AG04450 (cell line): ENCODE data around the gene OR8A1. TPM values are rescaled to one million over a fixed set of nuclear protein-coding genes. Genes with fewer than 3 reads are reported as not detected.

ENCODE experiments used
- CTCF ChIA-PET: fragments of 300-600, 350-600 bp; formaldehyde crosslinking; extraction: SDS; loops from one replicate; lab custom pipeline; 2022; ENCODE audit warnings: antibody characterized with exemption, inconsistent platforms; lab: Charles Lee
- POLR2A ChIA-PET: fragments of 350-600 bp; formaldehyde crosslinking; extraction: SDS; loops from one replicate; lab custom pipeline; 2021; ENCODE audit warnings: antibody characterized with exemption, inconsistent platforms; lab: Yijun Ruan, JAX
- DNase-seq: peaks from one replicate; pipeline ENCODE4 v3.0.0-alpha.2; 2011; ENCODE audit warnings: low read depth, low spot score
- H3K27ac ChIP-seq: one replicate; pipeline ENCODE4 v1.5.1; 2012; ENCODE audit warnings: low read depth, low read length, control low read depth
- H3K27me3 ChIP-seq: one replicate; pipeline ENCODE4 v1.6.0; 2012; ENCODE audit warnings: low read length; ENCODE audit not compliant: control insufficient read depth, insufficient read depth
- H3K4me3 ChIP-seq: 2 replicates; pipeline ENCODE4 v1.5.1; 2011; ENCODE audit warnings: mild to moderate bottlenecking, low read depth, low read length, control low read depth
- H3K9me3 ChIP-seq: 2 replicates; pipeline ENCODE4 v1.5.1; 2012; ENCODE audit warnings: low read length; ENCODE audit not compliant: control insufficient read depth, insufficient read depth
- polyA plus RNA-seq: library from polyadenylated mRNA; depleted of rRNA; stranded (reverse); fragments of >200 nt; gene quantifications from 2 replicates; pipeline ENCODE4 v1.2.3, GENCODE V29; 2011
- TF ChIP-seq, protein P1 (sequence below): IDR thresholded peaks from 2 replicates; pipeline ENCODE4 v1.5.1; 2011; ENCODE audit warnings: low read depth, low read length, control low read depth, inconsistent platforms

The OR8A1 gene
- polyA plus RNA-seq, 1 experiment = not detected

DNA sequence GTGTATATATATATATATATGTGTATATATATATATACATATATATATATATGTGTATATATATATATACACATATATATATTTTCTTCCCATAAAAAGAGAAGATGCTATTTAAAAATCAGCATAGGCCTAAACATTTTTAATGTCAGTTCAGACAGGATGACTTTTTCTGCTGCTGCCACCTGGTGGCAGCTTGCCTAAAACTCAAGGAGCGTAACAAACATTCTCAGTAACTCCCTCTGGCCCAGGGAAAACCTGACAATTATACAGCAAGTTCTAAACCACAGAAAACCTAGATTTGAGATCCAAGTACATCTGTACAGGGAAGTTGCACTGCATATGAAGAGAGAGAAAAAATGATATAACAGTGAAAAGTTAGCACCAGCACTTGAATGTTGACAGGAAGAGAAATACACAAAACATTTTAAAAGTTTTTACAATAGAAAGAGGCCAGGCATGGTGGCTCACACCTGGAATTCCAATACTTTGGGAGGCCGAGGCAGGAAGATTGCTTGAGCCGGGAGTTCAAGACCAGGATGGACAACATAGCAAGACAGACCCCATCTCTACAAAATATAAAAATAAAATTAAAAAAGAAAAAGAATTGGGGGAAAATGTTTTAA is 16.6 kb downstream of the OR8A1 start:
- Histone ChIP-seq H3K27ac (no peak overlapping the region), H3K27me3 (peaks cover 10% of the 10 kb centered on the region), H3K4me3 (no peak overlapping the region), H3K9me3 (no peaks in the 10 kb centered on the region)
- ChIA-PET CTCF (interaction anchor here (0.6 to 4.0 kb wide), 19 partner anchors 10 to 523 kb away, joined by 3 to 117 read pairs (median 3); no protein-coding TSS in a partner anchor), POLR2A (no interaction called here)
- peak; percentile 23 for DNase-seq
- TF ChIP-seq, protein P1, sequence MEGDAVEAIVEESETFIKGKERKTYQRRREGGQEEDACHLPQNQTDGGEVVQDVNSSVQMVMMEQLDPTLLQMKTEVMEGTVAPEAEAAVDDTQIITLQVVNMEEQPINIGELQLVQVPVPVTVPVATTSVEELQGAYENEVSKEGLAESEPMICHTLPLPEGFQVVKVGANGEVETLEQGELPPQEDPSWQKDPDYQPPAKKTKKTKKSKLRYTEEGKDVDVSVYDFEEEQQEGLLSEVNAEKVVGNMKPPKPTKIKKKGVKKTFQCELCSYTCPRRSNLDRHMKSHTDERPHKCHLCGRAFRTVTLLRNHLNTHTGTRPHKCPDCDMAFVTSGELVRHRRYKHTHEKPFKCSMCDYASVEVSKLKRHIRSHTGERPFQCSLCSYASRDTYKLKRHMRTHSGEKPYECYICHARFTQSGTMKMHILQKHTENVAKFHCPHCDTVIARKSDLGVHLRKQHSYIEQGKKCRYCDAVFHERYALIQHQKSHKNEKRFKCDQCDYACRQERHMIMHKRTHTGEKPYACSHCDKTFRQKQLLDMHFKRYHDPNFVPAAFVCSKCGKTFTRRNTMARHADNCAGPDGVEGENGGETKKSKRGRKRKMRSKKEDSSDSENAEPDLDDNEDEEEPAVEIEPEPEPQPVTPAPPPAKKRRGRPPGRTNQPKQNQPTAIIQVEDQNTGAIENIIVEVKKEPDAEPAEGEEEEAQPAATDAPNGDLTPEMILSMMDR = peak; percentile 74

- no peaks in the 10 kb centered on the region for H3K9me3 ChIP-seq
- POLR2A ChIA-PET = no interaction called here
- H3K27ac ChIP-seq = no peak overlapping the region
- DNase-seq = no peak
- CTCF ChIA-PET = no interaction called here
- TF ChIP-seq, protein P1 = no peak
- peaks cover 15% of the 10 kb centered on the region for H3K27me3 ChIP-seq
- no peak overlapping the region for H3K4me3 ChIP-seq
Observed at GRCh38 chr11:124591430-124591829, 21.6 kb downstream of the OR8A1 start.

GRCh38 chr11:124592627-124593026 is 22.8 kb downstream of the OR8A1 start:
- Histone ChIP-seq H3K9me3 (no peaks in the 10 kb centered on the region), H3K27me3 (peaks cover 15% of the 10 kb centered on the region), H3K27ac (no peak overlapping the region), H3K4me3 (no peak overlapping the region)
- DNase-seq = no peak
- ChIA-PET CTCF (interaction anchor here (0.9 to 1.2 kb wide), 2 partner anchors 9 to 177 kb away, joined by 3 to 5 read pairs; no protein-coding TSS in a partner anchor), POLR2A (no interaction called here)
- TF ChIP-seq, protein P1 = no peak

GRCh38 chr11:124595302-124595701 is 25.5 kb downstream of the OR8A1 start:
- ChIA-PET POLR2A (no interaction called here), CTCF (interaction anchor here (1.0 to 2.5 kb wide), 2 partner anchors 12 to 193 kb away, joined by 3 to 17 read pairs; no protein-coding TSS in a partner anchor)
- H3K27me3 ChIP-seq = peaks cover 13% of the 10 kb centered on the region
- TF ChIP-seq, protein P1 = no peak
- no peak overlapping the region for H3K4me3 ChIP-seq
- DNase-seq = no peak
- no peaks in the 10 kb centered on the region for H3K9me3 ChIP-seq
- no peak overlapping the region for H3K27ac ChIP-seq

- DNase-seq = no peak
- CTCF ChIA-PET = interaction anchor here (0.6 to 0.8 kb wide), 2 partner anchors 12 to 196 kb away, joined by 3 read pairs; no protein-coding TSS in a partner anchor
- peaks cover 11% of the 10 kb centered on the region for H3K27me3 ChIP-seq
- POLR2A ChIA-PET = no interaction called here
- no peak overlapping the region for H3K4me3 ChIP-seq
- H3K9me3 ChIP-seq = no peaks in the 10 kb centered on the region
- H3K27ac ChIP-seq = no peak overlapping the region
- TF ChIP-seq, protein P1 = no peak
Observed at GRCh38 chr11:124597626-124598025, 27.8 kb downstream of the OR8A1 start.
